GM19438 (cell line): ENCODE data around the gene TMUB1.
A peak's percentile ranks its signal among the peaks of the same experiment; 100 is the strongest.

Source experiments
- ATAC-seq: cut with Tn5 transposase; IDR thresholded peaks from one replicate; pipeline ENCODE4 v1.9.1; 2021; ENCODE audit warnings: low read depth; ENCODE audit not compliant: unreplicated experiment

TMUB1 gene

GRCh38 chr7:151086802-151087244 lies 3.5 kb upstream of the TMUB1 start:
- ATAC-seq: no peak

GRCh38 chr7:151085691-151086620 lies 2.7 kb upstream of the TMUB1 start, which contains the start of gene AGAP3:
Gene AGAP3 (plus strand): TSS chr7:151086475. CDS start chr7:151086742, 267 bp downstream.
- peak; percentile 40 for ATAC-seq

- ATAC-seq: no peak
Observed at GRCh38 chr7:151085329-151085690, 2.0 kb upstream of the TMUB1 start.

- no peak for ATAC-seq
Observed at GRCh38 chr7:151083824-151084160, 499 bp upstream of the TMUB1 start.

- ATAC-seq: no peak
Observed at GRCh38 chr7:151082141-151083070, 887 bp downstream of the TMUB1 start.

GRCh38 chr7:151081170-151082101 lies 1.9 kb downstream of the TMUB1 start:
- ATAC-seq: peak; percentile 2

- peak; percentile 68 for ATAC-seq
Observed at GRCh38 chr7:151080522-151081169, 2.6 kb downstream of the TMUB1 start, which contains the start of gene FASTK. Gene FASTK (minus strand): TSS chr7:151080809. CDS start chr7:151080766, 43 bp downstream.

GRCh38 chr7:151080067-151080521 lies 3.2 kb downstream of the TMUB1 start:
- no peak for ATAC-seq

- no peak for ATAC-seq
Observed at GRCh38 chr7:151079199-151079910, 3.9 kb downstream of the TMUB1 start.

GRCh38 chr7:151078233-151079040 lies 4.9 kb downstream of the TMUB1 start:
- ATAC-seq: no peak

GRCh38 chr7:151077705-151078232 lies 5.5 kb downstream of the TMUB1 start:
- ATAC-seq: no peak

- no peak for ATAC-seq
Observed at GRCh38 chr7:151076863-151077704, 6.2 kb downstream of the TMUB1 start.

- no peak for ATAC-seq
Observed at GRCh38 chr7:151075978-151076426, 7.3 kb downstream of the TMUB1 start.

GRCh38 chr7:151075662-151075971 lies 7.7 kb downstream of the TMUB1 start:
- ATAC-seq: no peak

- no peak for ATAC-seq
Observed at GRCh38 chr7:151074817-151075661, 8.3 kb downstream of the TMUB1 start.

- ATAC-seq: no peak
Observed at GRCh38 chr7:151073990-151074389, 9.3 kb downstream of the TMUB1 start.
